Hindlimb muscle (tissue), 1 donor: ENCODE results near the gene NCAN. TPM values are rescaled to one million over a fixed set of nuclear protein-coding genes. Genes with fewer than 3 reads are reported as not detected.
"Not testable (repeated sequence)": the region's sequence is repeated elsewhere in the genome, so short reads cannot be mapped to it uniquely, and the experiment has no call there.

Experiments
- DNase-seq: peaks from one replicate; pipeline ENCODE4 v3.0.0-alpha.2; 2013
- polyA plus RNA-seq: library from polyadenylated mRNA; unstranded; fragments of 120-200 nt; gene quantifications from one replicate; pipeline ENCODE4 v1.2.1, GENCODE V29; 2013; ENCODE audit not compliant: insufficient read length

Gene NCAN
- polyA plus RNA-seq, 1 donor: 0.06 TPM

DNA sequence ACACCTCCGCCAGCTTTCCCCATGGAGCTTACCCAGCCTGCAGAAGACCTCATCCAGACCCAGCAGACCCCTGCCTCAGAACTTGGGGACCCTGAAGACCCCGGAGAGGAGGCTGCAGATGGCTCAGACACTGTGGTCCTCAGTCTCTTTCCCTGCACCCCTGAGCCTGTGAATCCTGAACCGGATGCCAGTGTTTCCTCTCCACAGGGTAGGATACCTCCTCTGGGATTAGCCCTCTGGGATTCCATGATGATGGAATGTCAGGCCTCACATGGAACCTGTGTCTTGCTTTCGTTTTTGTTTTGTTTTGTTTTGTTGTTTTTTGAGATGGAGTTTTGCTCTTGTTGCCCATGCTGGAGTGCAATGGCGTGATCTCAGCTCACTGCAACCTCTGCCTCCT is 17.8 kb upstream of the NCAN start:
- DNase-seq: no peak

DNA sequence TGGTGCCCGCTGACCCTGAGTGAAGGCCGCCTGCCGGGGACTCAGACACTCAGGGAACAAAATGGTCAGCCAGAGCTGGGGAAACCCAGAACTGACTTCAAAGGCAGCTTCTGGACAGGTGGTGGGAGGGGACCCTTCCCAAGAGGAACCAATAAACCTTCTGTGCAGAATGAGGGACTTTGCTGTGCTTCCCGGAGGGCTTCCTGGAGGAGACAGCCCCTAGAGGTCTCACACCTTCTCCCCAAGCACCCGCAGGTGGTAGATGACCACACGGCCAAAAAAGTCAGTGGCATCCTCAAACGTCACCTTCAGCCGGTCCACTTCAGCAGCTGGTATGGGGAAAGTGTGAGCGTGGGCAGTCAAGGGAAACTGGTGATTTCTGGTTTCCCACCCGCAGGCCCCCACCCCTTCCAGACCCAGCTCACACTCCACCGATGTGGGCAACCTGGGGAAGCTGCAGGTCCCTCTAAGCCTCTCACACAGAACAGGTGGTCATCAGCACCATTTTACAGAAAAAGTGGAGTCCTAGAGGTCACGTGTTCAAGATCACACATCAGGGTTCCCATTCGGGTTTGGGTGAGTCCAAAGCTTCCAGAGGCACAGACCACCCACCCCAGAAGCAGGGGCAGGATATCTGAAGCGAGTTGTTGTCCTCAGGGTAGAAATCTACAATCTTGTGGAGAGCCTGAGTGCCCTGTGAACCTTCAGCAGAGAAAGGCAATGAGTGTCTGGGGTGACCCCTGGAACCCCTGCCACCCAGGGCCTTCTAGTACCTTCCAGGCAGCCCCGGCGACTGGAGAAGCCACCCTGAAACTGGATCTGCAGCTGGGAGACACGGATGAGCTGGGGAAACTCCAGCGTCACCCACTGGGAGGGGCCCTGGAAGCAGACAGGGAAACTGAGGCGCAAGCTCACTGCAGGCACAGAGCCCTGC is 9.8 kb upstream of the NCAN start:
- DNase-seq: no peak

DNA sequence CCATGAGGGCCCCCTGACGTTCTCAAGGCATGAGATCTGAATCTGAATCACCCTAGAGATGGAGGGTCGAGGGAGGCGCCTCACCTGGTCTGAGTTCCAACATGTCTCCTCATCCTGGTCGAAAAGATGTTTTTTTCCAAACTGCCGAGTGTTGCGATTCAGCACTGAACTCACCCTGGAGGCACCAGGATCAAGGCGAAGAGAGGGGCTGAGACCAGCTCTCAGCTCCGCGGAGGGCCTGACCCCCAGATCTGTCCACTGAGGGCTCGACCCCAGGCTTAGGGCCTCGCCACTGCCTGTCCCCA is 9.1 kb upstream of the NCAN start:
- no peak for DNase-seq

DNA sequence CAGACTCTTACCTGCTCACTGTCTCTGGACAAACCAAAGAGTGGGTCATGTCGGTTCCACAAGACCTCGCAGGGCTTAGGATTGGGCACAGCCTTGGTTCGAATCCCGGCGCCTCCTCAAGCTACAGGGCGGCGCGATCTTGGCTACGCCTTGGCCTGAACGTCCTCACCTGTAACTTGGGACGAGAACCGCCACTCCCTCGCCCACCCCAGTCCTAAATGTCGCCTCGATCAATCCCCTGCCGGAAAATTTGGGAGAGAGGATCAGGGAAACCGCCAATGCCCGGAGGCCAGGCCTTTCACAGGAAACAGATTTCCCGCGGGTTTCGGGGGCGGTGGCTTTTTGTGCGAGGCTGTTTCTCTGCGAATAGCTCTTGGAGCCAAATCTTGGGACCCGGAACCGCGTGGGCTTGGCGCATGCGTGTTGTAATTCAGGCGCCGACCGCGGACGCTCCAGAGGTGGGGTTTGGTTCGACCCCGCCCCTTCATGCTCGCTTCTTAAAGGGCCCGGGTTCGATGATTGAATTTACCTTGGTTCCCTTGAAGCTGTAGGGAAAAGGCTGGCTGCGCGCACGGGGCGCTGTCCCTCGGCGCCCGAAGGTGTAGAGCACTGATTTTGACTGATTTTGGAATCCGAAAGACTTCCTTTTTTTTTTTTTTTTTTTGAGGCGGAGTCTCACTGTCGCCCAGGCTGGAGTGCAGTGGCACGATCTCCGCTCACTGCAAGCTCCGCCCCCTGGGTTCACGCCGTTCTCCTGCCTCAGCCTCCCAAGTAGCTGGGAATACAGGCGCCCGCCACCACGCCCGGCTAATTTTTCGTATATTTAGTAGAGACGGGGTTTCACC is 8.5 kb upstream of the NCAN start, which contains the start of gene NR2C2AP:
NR2C2AP (minus strand) TSS at position 403 of the 845 bp plus-strand sequence; CDS start at position 49, 354 bp downstream.
- peak; percentile 90 for DNase-seq

DNA sequence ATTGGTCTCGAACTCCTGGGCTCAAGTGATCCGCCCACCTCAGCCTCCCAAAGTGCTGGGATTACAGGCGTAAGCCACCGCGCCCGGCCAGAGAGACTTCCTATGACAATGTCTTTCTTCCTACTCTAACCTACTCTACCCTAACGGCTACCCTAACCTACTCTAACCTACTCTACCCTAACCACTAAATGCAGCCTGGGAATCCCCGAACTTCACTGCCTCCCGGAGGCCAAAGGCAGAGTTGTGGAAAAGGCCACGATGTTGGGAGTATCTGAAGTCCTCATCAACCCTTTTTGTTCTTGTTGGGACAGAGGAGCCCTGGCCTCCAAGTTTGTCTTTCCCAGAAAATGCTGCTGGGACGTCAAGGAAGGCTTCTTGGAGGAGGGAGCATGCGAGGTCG is 7.6 kb upstream of the NCAN start:
- DNase-seq: no peak

DNA sequence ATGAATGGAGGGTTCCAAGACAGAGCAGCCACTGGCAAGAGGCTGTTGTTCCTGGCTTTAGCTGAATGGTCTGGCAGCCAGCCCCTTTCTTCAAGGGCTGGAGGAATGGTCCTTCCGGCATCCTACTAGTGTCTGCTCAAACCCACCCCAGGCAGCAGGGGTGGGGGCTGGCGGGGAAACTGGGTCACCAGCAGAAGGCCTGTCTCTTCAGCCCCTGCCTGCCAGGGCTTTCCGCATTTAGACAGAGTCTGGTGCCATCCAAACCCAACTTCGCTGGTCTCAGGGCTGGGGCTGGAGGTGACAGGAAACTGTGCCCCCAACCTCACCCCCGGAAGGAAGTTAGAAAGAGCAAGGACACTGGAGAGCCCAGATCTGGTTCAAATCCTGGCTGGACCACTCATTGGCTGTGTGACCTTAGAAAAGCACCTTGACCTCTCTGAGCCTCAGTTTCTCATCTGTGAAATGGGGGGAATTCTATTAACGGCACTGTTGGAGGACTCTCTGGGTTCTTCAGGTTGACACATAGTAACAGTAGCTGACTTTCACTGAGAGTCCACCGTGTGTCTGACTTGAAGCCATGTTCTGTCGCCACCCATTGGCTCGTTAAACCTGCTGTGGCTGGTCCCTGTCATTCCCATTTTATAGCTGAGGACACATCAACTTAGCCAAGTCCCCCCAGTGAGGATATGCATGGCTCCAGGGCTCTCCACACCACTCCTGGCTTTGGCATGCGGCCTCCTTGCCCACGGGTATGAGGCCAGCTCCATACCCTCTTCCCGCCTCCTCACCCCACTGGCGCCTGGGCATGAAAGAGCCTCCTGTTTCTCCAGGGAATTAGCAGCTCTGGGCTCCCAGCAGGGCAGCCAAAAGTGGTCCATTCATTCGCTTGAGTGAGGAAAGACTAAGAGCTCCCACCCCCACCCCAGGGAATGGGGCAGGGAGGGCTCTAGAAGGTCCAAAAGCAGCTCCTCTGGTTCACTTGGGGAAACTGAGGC is 6.0 kb upstream of the NCAN start:
- DNase-seq: no peak

DNA sequence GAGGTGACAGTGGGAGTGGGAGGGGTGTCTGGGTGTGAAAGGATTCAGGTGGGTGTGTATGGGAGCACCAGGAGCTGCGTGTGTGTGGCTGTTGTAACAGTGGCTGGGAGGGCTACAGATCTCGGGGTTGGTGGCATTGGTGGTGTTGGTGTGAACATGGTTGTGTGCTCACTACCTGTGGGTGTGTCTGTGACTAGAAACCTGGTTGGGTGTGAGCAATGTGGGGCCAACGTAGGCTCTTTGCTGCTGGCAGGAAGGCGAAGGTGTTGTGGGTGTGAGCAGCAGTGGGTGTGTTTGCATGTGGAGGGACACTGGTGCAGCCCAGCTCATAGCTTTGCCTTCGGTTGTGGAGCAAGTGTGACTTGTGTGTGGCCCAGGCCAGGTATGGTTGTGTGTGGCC is 4.8 kb upstream of the NCAN start:
- DNase-seq: no peak

DNA sequence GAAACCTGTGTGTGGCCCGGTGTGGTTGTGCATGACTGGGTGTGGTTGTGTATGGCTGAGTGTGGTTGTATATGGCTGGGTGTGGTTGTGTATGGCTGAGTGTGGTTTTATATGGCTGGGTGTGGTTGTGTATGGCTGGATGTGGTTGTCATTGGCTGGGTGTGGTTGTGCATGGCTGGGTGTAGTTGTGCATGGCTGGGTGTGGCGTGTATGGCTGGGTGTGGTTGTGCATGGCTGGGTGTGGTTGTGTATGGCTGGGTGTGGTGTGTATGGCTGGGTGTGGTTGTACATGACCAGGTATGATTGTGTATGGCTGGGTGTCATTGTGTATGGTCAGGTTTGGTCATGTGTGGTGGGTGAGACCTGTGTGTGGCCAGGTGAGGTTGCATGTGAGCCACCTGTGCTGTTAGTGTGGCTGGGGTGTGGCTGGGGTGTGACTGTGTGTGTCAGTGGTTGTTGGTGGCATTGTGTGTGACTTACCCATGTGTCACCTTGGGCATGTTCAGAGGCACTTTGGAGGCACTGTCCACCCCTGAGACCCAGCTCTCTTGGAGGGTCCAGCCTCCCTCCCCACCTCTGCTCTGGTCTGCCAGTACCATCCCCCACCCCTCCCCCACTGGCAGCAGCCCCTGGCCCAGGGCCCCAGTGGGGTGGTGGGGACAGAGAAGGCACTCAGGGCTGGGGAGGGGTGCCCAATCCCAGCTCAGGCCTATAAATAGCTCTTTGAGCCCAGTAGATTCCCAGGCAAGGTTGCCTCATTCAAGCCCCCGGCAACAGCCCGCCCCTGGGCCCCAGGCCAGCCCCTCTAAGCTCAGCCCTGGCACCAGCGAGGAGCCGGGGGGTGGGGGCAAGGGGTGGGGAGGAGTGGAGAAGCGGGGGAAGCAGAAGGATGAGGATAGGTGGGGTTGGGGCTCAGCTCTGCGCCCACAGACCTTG is 3.9 kb upstream of the NCAN start:
- no peak for DNase-seq

DNA sequence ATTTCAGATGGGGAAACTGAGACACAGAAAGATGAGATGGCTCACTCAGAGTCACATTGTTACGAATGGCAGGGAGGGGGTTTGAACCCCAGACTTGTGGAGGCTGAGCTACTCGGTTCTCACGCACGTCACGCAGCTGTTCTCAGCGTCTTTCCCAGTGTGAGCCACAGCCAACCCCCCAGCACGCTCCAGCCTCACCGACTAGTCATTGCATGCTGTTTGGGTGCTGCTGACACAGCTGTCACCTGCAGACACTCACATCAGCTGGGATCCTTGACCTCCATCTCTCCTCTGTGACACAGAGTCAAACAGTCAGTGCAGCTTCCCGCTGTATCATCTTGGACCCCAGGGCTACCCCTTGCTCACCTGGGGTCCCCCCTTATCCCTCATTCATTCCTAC is 2.4 kb upstream of the NCAN start:
- no peak for DNase-seq

DNA sequence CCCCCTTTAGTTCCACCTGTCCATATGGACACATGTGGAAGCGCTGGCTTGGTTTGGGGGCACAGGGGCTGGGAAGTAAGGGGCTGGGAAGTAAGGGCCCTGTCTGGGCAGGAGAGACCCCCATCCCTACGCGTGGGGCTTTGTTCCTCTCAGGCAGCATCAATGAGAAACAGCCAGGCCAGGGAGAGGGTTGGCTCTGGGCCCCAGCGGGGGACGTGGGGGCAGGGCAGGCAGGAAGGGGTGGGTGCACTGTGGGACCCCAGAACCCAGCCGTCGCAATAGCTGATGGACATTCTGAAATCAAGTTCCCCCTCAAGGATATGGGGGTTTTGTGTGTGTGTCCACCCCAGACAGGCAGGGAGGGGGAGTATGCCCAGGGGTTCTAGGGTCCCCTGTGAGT is 1.2 kb downstream of the NCAN start:
- DNase-seq: no peak

DNA sequence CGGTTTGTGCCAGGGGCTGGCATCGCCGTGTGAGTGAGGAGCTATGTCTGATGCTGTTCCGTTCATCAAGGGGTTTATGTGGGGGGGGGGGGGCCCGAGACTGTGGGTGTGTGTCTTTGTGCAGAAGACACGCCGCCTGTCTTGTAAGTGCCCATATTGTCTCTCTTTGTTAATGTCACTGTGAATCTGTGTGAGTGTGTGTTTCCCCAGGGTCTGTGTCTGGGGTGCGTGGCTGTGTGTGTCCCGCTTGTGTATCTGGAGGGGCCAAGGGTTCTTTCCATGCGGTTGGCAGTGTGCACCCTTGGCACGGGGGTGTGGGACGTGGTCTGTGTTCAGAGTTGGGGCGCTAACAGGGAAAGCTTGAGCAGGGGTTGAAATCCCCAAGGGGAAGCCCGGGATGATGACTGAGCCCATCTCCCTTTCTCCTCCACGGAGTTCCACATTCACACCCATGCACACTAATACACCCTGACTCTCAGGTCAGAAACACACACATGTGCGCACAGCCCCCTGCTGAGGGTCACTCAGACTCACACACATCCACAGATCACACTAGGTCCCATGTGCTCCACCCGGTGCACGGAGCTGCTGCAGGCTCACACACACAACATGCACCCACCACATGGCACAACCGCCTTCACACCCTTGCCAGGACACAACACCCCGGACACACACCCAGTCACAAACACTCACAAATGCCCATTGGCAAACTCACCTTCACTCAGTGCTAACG is 1.8 kb downstream of the NCAN start:
- DNase-seq: no peak

DNA sequence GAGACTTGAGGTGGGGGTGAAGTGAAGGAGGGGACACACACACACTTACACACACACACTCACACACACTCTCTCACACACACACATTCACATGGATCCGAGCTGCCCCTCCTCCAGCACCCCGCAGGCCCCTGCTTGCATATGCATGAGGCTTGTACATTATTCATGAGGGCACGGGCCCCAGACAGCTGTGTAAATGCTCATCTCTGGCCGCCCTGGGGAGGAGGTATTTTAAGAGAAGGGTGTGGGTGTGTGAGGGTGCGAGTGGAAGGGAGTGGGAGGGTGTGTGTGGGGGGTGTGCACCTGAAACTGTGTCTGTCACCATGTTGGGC is 2.4 kb downstream of the NCAN start:
- no peak for DNase-seq

DNA sequence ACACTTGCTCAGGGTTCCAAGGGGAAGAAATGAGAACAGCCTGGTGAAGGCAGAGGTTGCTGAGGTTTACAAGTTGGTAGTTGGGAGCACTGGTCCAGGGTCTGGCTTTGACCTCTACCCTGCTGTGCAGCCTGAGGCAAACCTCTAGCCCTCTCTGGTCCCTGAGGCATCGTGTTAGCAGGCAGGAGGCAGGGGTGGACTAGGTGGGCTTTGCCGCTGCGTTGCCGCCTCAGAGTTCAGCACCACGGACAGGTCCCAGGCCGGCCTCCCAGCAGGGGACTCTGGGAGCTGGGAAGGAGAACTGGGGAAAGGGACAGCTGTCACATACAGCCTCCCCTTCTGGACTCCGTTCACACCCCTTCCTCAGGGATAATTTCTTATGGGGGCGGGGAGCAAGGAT is 3.1 kb downstream of the NCAN start:
- peak; percentile 54 for DNase-seq

DNA sequence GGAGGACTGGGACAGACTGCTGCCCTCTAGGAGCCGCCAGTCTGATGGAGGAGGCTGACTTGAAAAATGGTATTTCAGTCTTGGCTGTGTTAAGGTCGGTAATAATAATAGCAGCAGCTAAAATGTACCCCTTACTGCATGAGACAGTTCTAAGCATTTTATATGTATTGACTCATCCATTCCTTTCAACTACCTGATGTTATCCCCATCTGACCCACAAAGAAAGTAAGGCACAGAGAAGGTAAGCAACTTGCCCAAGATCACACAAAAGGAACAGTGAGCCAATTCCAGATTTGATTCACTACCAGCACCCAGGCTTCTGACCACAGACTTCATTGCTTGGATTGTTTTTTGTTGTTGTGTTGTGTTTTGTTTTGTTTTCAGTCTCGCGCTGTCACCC is 4.0 kb downstream of the NCAN start:
- no peak for DNase-seq

DNA sequence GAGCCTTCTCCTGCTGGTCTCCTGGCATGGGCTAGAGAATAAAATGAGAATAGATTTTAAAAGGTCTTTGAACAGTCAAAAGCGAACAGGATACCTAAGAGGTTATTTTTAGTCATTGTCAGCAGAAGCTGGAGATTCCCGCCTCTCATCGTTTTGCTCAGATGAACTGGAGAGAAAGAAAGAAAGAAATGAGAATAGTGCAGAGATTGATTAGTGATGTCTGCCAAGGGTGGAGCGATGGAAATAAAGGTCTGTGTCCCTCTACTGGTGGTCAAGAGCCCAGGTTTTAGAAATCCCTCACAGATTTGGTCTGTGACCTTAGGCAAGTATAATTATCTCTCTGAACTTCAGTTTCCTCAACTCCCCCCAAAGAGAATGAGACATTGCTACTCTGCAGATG is 5.3 kb downstream of the NCAN start:
- no peak for DNase-seq

DNA sequence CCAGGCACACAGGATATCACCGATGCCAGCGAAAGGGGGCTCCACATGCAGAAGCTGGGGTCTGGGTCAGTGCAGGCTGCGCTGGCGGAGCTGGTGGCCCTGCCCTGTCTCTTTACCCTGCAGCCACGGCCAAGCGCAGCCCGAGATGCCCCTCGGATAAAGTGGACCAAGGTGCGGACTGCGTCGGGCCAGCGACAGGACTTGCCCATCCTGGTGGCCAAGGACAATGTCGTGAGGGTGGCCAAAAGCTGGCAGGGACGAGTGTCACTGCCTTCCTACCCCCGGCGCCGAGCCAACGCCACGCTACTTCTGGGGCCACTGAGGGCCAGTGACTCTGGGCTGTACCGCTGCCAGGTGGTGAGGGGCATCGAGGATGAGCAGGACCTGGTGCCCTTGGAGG is 7.2 kb downstream of the NCAN start:
- DNase-seq: no peak

DNA sequence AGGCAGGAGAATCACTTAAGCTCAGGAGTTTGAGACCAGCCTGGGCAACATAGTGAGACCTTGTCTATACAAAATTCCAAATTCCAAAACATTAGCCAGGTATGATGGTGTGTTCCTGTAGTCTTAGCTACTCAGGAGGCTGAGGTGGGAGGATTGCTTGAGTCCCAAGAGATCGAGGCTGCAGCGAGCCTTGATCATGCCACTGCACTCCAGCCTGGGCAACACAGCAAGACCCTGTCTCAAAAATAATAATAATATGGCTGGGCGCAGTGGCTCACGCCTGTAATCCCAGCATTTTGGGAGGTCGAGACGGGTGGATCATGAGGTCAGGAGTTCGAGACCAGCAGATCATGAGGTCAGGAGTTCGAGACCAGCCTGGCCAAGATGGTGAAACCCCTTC is 9.2 kb downstream of the NCAN start:
- DNase-seq: not testable (repeated sequence)

DNA sequence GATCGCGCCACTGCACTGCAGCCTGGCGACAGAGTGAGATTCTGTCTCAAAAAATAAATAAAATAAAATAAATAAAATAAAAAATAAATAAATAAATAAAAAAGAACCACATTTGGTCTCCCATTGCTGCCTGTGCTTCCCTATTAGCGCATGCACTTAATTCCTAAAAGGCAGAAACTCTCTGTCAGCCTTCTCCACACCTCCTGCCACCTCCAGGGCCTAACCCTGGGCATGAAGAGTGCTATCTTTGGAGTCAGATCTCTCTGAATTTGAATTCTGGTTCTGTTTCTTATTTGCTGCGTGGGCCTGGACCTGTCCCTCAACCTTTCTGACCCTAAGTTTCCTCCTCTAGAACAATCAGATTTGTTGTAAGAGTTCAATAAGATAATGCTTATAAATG is 11.3 kb downstream of the NCAN start:
- no peak for DNase-seq

DNA sequence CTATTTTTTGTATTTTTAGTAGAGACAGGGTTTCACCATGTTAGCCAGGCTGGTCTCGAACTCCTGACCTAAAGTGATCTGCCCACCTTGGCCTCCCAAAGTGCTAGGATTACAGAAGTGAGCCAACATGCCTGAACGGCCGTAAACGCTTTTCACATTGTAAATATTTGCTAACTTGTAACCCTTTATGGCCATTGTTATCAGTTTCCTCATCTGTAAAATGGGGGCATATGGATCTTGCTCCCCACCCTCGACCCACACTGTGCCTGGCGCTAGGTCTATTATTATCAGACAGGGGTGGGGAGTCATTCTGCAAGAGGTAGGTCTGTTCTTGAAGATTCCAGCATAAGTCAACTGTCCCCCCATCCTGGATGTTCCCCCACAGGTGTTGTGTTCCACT is 11.9 kb downstream of the NCAN start:
- DNase-seq: no peak

DNA sequence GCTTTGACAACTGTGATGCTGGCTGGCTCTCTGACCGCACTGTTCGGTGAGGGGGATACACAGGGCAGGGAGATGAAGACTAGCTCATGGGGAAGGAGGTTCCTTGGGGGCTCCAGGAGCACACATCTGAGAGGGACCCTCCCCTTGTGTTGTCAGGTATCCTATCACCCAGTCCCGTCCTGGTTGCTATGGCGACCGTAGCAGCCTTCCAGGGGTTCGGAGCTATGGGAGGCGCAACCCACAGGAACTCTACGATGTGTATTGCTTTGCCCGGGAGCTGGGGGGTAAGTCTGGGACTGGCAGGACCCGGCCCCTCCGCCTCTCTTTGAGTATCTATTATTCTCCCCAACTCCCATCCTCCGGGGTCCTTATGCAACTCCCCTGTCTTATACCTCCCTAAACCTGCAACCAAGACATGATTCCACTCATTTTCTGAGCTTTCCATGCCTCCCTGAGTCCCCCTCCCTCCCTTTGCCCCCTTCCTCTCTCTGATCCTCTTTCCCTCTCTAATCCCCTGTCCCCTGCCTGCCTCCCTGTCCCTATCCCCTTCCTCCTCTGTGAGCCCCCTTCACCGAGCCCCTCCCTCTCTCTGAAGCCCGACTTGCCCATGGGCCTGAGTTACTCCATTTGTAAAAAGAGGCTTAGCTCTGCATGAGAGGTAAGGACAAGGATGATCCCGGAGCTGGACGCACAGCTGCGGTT is 12.5 kb downstream of the NCAN start:
- no peak for DNase-seq
